Activated naive CD8-positive, alpha-beta T cell treated with anti-CD3 and anti-CD28 coated beads, Interleukin-2, amount 50 U/mL, for 24 hours (primary cell): ENCODE results near the gene FAM25C.
"Not testable (repeated sequence)": the region's sequence is repeated elsewhere in the genome, so short reads cannot be mapped to it uniquely, and the experiment has no call there.

Source experiments
- ATAC-seq: fragments of 150-1000 bp; cut with Tn5 transposase; one replicate; pipeline ENCODE4 v1.10.0; 2021
- DNase-seq: peaks from one replicate; pipeline ENCODE4 v3.0.0; 2021
- H3K27ac Mint-ChIP-seq: one replicate; pipeline ENCODE4 v1.8.0; 2021; ENCODE audit warnings: mild to moderate bottlenecking, mixed read lengths
- H3K27me3 Mint-ChIP-seq: one replicate; pipeline ENCODE4 v1.8.0; 2021; ENCODE audit warnings: mixed read lengths
- H3K36me3 Mint-ChIP-seq: one replicate; pipeline ENCODE4 v1.8.0; 2021; ENCODE audit warnings: low read depth, mixed read lengths
- H3K4me1 Mint-ChIP-seq: one replicate; pipeline ENCODE4 v1.8.0; 2021; ENCODE audit warnings: mixed read lengths
- H3K4me3 Mint-ChIP-seq: one replicate; pipeline ENCODE4 v1.8.0; 2021; ENCODE audit warnings: mild to moderate bottlenecking, moderate library complexity, mixed read lengths
- H3K9me3 Mint-ChIP-seq: one replicate; pipeline ENCODE4 v1.8.0; 2021; ENCODE audit warnings: mixed read lengths

Gene FAM25C

GRCh38 chr10:47971598-47971997 is 28.0 kb downstream of the FAM25C start:
- not testable (repeated sequence) for H3K9me3 Mint-ChIP-seq, H3K27me3 Mint-ChIP-seq, H3K4me3 Mint-ChIP-seq, H3K27ac Mint-ChIP-seq, DNase-seq, H3K36me3 Mint-ChIP-seq, H3K4me1 Mint-ChIP-seq, ATAC-seq

DNA sequence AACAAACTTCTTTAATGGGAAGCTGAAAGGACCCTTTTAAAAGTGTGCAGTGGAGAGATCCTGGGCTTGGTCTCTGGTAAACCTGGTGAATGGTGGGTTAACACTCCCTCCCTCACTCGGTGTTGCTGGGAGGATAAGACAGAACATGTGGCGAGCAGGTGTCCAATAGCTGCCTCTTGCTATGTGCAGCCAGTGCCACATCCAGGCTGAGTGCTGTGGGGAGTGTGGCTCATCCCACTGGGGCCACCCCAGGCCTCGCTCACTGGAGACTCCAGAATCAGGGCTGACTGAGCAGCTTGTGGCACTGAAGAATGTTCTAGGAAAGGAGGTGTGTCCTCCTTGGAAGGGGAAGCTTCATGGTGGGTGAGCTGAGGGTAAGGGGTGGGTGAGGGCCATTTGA is 29.5 kb downstream of the FAM25C start:
- not testable (repeated sequence) for H3K36me3 Mint-ChIP-seq, H3K4me3 Mint-ChIP-seq, DNase-seq, H3K4me1 Mint-ChIP-seq, ATAC-seq, H3K9me3 Mint-ChIP-seq, H3K27ac Mint-ChIP-seq, H3K27me3 Mint-ChIP-seq

DNA sequence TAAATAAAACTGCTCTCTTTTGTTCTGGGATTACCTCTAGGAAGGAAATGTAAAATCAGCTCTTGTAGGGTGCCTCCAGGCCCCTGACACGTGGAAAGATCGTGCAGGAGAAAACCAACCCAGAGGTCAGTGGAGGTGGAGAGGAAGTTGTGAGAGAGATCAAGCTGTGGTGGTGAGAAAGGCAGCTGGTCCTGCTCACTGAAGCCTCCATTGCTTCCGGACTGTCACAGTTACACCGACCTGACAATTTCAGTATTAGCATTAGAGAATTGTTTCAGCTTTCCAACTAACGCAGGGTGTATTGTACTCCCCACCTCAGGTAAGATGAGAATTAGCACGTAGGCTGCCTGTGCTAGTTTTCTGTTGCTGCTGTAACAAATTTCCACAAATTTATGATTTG is 30.6 kb downstream of the FAM25C start:
- not testable (repeated sequence) for H3K4me1 Mint-ChIP-seq, H3K27me3 Mint-ChIP-seq, H3K27ac Mint-ChIP-seq, H3K9me3 Mint-ChIP-seq, ATAC-seq, H3K4me3 Mint-ChIP-seq, H3K36me3 Mint-ChIP-seq, DNase-seq

GRCh38 chr10:47964280-47965063 is 35.1 kb downstream of the FAM25C start:
- ATAC-seq, DNase-seq, H3K4me3 Mint-ChIP-seq, H3K9me3 Mint-ChIP-seq, H3K27me3 Mint-ChIP-seq, H3K4me1 Mint-ChIP-seq, H3K36me3 Mint-ChIP-seq, H3K27ac Mint-ChIP-seq: not testable (repeated sequence)

DNA sequence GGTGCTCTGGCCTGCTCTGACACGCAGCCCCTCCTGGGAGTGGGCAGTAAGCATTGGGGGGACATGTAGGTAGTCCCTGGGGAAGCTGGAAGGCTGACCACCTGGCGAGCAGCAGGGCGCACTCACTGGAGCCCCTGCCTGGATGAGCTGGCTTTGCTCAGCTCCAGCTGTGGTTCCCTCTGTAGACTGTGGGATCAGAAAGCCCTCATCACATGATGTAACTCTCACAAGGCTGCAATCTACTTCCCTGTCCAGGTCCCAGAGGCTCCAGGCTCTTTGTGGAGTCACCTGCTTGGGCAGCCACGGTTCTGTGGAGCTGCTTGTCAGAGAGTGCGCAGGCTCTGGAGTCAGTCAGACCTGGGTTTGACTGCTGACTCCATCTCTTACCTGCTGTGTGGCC is 36.8 kb downstream of the FAM25C start:
- H3K4me3 Mint-ChIP-seq, H3K27ac Mint-ChIP-seq, H3K4me1 Mint-ChIP-seq, H3K36me3 Mint-ChIP-seq, H3K27me3 Mint-ChIP-seq, H3K9me3 Mint-ChIP-seq, ATAC-seq, DNase-seq: not testable (repeated sequence)

GRCh38 chr10:47960699-47961098 is 38.9 kb downstream of the FAM25C start:
- H3K27me3 Mint-ChIP-seq = not testable (repeated sequence)

GRCh38 chr10:47959677-47960076 is 39.9 kb downstream of the FAM25C start:
- DNase-seq, H3K27me3 Mint-ChIP-seq, ATAC-seq, H3K4me1 Mint-ChIP-seq, H3K27ac Mint-ChIP-seq, H3K9me3 Mint-ChIP-seq, H3K4me3 Mint-ChIP-seq, H3K36me3 Mint-ChIP-seq: not testable (repeated sequence)

More at GRCh38 chr10:47960699-47961098, 38.9 kb downstream of the FAM25C start:
- H3K4me1 Mint-ChIP-seq, DNase-seq, H3K36me3 Mint-ChIP-seq, H3K4me3 Mint-ChIP-seq, H3K9me3 Mint-ChIP-seq, H3K27ac Mint-ChIP-seq, ATAC-seq: not testable (repeated sequence)

DNA sequence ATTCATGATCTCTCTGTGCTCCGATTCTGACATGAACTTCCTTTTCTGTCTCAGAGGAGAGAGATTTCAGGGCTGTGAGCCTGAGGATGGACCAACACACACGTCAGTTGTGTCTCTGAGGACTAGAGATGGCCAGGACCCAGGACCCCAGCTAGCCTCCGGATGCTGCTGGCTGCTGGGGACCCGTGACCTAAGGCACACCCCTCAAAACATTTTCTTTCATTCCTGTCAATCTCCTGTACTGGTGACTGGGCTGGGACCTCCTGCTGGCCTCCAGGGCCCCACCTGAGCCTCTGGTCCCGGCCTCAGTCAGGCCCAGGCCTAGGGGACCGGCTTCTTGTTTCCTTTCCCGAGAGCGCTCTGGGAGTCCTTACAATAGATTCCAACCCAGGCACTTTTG is 42.4 kb downstream of the FAM25C start:
- H3K4me1 Mint-ChIP-seq, ATAC-seq, H3K4me3 Mint-ChIP-seq, H3K36me3 Mint-ChIP-seq, H3K27me3 Mint-ChIP-seq, H3K27ac Mint-ChIP-seq, DNase-seq, H3K9me3 Mint-ChIP-seq: not testable (repeated sequence)

- DNase-seq, ATAC-seq, H3K27ac Mint-ChIP-seq, H3K4me3 Mint-ChIP-seq, H3K4me1 Mint-ChIP-seq, H3K9me3 Mint-ChIP-seq, H3K27me3 Mint-ChIP-seq, H3K36me3 Mint-ChIP-seq: not testable (repeated sequence)
These were observed 52.2 kb downstream of the FAM25C start for GRCh38 chr10:47947424-47947823.
